ENCODE measurements around the gene SAP30L.

Gene SAP30L

GRCh38 chr5:154466147-154466546, 20.4 kb downstream of the SAP30L start:
- no peak for DNase-seq

- DNase-seq, result no peak
Measured at GRCh38 chr5:154466671-154467070, 20.9 kb downstream of the SAP30L start.

DNA sequence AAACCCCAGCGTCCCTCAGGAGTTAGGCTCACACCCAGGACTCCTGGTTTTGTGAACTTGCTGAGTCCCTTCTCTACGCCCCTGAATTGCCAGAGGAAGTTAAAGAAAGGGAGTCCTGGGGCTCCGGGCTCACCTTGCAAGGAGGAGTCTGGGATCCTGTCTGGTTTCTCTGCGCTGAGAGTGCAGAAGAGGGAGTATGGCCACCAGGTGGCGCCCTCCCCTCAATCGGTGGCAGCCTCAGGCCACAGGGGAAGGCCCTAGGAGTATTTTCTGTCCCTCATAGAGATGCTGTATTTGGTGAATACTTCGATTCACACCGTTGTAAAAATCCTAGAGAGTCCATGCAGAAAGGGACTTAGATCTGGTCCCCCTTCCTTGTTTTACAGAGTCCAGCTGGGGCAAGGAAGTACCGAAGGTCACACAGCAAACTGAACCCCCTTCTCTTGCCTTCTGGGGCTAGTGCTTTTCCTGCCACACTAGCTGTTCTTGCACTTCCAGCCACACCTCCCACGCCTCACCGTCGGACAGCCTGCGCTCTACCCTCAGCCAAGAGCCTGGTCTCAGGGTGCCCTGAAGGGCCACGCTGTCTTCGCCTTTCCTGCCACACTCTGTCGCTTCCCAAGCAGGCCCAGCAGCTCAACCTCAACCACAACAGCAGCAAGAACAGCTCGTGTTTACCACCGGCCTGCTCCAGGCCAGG, 22.0 kb downstream of the SAP30L start:
- DNase-seq, result peak; percentile 58 to 62

- DNase-seq, result no peak
Measured at GRCh38 chr5:154470137-154470536, 24.3 kb downstream of the SAP30L start.

GRCh38 chr5:154470947-154471870, 25.4 kb downstream of the SAP30L start:
- DNase-seq, result no peak

DNA sequence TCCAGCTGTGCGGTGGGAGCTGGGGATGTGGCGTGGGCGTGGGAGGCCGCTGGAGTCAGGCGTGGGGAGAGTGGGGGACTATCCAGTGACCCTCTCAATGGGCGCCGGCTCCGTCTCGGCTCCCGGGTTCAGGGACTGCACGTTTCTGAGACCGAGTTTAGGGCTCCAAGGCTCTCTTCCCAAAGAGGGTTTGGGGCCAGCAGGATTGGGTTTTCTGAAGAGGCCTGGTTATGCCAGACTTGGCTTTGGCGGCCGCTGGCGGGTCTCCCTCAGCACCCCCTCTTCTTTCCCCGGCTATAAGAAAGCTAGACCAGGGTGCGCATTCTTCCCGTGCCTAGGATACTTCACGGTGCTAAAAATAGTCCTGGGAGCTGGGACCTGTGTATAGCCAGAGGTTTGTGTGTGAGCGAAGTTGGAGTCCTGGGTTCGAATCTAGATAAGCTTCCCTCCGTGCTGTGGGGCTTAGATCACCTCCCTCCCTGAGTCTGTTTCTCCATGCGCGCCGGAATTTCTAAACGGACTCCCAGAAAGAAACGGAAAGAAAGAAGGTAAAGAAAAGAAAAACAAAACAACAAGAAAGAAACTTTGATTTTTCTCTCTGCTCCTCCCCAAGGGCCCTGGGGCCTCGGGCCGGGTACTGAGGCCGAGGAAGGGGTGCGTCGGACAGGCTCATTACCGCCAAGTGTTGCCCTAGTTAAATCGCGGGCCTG, 27.2 kb downstream of the SAP30L start:
- no peak for DNase-seq

DNA sequence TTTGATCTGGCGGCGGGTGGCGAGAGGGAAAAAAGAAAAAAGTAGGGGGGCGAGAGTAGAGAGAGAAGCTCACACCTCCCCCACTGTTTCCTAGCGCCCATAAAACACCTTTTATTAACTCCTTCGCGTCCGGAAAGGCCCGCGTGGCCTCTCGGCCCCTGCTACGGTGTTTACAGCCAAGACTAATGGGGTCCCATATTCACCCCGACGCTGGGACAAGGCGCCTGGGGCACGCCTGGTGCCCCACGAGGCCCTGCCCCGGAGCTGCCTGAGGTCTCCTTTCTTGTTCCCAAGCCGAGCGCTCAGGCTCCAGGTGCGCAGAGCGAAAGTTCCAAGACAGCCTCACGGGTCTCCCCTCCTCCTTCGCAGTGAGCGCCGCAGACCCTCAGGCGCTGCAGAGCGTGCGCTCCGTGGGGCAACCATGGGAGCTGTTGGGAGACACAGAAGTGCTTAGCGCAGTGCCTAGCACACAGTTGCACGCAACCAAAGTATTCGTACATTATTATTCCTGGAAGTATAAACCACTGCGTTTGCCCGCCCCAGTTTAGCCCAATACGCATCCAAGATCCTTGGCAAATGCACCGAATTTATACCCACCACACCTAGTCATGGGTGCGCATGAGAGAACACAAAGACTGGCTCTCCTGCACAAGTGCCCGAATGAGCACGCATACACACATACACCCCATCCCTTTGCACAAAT, 27.9 kb downstream of the SAP30L start:
- DNase-seq, result no peak

- DNase-seq, result no peak
Measured at GRCh38 chr5:154474396-154475334, 28.9 kb downstream of the SAP30L start.

DNA sequence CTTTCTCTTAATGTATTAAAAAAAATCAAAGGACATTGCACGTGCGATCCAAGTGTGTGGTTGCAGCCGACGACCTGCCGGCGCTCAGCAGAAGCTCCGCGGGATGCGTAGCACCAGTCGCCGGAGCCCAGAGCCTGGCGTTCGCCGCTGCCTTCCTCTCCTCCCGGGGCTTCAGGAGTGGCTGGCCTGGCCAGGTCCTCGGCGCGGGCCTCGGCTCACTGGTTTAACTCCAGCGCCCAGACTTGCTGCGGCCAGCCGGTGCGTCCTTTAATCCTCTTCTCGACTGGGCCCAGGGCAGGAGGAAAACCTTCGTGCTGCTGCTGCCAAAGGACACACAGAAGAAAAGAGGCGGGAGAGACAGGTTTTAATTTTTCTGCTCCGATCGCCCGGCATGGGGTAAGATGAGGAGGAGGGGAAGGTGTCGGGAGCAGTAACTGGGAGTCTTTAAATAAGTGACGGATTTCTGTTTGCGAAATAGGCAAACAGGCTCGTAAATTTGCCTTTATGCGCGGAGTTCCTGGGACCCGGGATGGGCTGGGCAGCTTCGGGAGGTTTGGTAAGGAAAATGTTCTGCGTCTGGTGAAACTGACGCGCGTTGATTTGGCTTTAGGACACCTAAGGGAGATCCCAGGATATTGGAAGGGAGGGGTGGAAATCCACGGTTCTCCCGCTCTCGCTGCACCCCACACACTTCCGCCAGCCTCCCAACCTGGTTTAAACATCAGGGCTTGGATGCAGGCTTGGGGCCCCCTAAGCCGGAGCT, 30.0 kb downstream of the SAP30L start:
- no peak for DNase-seq

GRCh38 chr5:154476354-154477205, 30.8 kb downstream of the SAP30L start:
- no peak for DNase-seq

GRCh38 chr5:154477382-154478223, 31.8 kb downstream of the SAP30L start:
- DNase-seq, result no peak

GRCh38 chr5:154478224-154478565, 32.4 kb downstream of the SAP30L start, which contains the start of gene HAND1:
TSS of gene HAND1 (minus strand) at chr5:154478227. CDS start at chr5:154478008, 219 bp downstream.
- DNase-seq, result no peak

DNA sequence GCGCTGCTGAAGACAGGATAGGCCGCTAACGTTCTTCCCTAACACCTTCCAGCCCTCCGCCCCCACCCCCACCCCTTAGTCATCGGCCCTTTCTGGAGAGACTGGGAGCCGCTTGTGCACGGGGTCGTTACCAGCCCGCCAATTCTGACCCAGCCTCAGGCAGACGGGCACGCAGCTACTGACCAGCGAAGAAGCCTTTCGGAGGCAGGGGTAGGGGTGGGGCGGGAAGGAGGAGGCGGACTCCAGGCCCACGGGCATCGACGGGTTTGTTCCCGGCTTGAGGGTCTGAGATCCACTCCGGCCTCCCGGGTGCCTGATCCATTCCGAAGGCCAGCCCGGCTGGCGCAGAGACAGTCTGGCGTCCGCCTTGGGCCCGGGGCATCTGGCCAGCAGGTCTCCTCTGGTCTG, 33.0 kb downstream of the SAP30L start:
- no peak for DNase-seq

GRCh38 chr5:154479160-154479943, 33.6 kb downstream of the SAP30L start:
- no peak for DNase-seq

- no peak for DNase-seq
Measured at GRCh38 chr5:154479944-154480750, 34.4 kb downstream of the SAP30L start.

- DNase-seq, result no peak
Measured at GRCh38 chr5:154480847-154481246, 35.0 kb downstream of the SAP30L start.
